Measurements from ENCODE around the gene CALN1.

The CALN1 gene

GRCh38 chr7:72429316-72429715 is 17.2 kb upstream of the CALN1 start:
- no peaks in the 10 kb centered on the region for H3K36me3 Mint-ChIP-seq
- peaks cover 1% of the 10 kb centered on the region for H3K27me3 Mint-ChIP-seq
- H3K4me3 Mint-ChIP-seq = no peak overlapping the region
- no peaks in the 10 kb centered on the region for H3K4me1 Mint-ChIP-seq
- H3K27ac Mint-ChIP-seq = no peak overlapping the region
- no peaks in the 10 kb centered on the region for H3K9me3 Mint-ChIP-seq

- H3K27ac Mint-ChIP-seq = no peak overlapping the region
- no peak overlapping the region for H3K4me3 Mint-ChIP-seq
- no peaks in the 10 kb centered on the region for H3K36me3 Mint-ChIP-seq
- no peaks in the 10 kb centered on the region for H3K27me3 Mint-ChIP-seq
- H3K9me3 Mint-ChIP-seq = no peaks in the 10 kb centered on the region
- H3K4me1 Mint-ChIP-seq = no peaks in the 10 kb centered on the region
These were observed 4.7 kb upstream of the CALN1 start for GRCh38 chr7:72416846-72417245.

GRCh38 chr7:72415586-72415985 is 3.4 kb upstream of the CALN1 start:
- Mint-ChIP-seq H3K27me3 (no peaks in the 10 kb centered on the region), H3K4me1 (no peaks in the 10 kb centered on the region), H3K27ac (no peak overlapping the region), H3K9me3 (no peaks in the 10 kb centered on the region), H3K4me3 (no peak overlapping the region), H3K36me3 (no peaks in the 10 kb centered on the region)

- Mint-ChIP-seq H3K9me3 (no peaks in the 10 kb centered on the region), H3K36me3 (no peaks in the 10 kb centered on the region), H3K27ac (no peak overlapping the region), H3K4me1 (no peaks in the 10 kb centered on the region), H3K4me3 (no peak overlapping the region), H3K27me3 (no peaks in the 10 kb centered on the region)
These were observed 1.7 kb upstream of the CALN1 start for GRCh38 chr7:72413886-72414285.

GRCh38 chr7:72413290-72413689 is 1.2 kb upstream of the CALN1 start:
- H3K36me3 Mint-ChIP-seq = no peaks in the 10 kb centered on the region

GRCh38 chr7:72411419-72411818 is 719 bp downstream of the CALN1 start:
- H3K4me1 Mint-ChIP-seq = no peaks in the 10 kb centered on the region
- H3K9me3 Mint-ChIP-seq = no peaks in the 10 kb centered on the region
- no peaks in the 10 kb centered on the region for H3K36me3 Mint-ChIP-seq
- H3K27me3 Mint-ChIP-seq = peaks cover 3% of the 10 kb centered on the region
- no peak overlapping the region for H3K27ac Mint-ChIP-seq
- H3K4me3 Mint-ChIP-seq = no peak overlapping the region

More at GRCh38 chr7:72413290-72413689, 1.2 kb upstream of the CALN1 start:
- Mint-ChIP-seq H3K27ac (no peak overlapping the region), H3K4me1 (no peaks in the 10 kb centered on the region), H3K4me3 (no peak overlapping the region), H3K27me3 (no peaks in the 10 kb centered on the region), H3K9me3 (no peaks in the 10 kb centered on the region)

GRCh38 chr7:72409638-72410015 is 2.5 kb downstream of the CALN1 start:
- no peaks in the 10 kb centered on the region for H3K4me1 Mint-ChIP-seq
- H3K27me3 Mint-ChIP-seq = peaks cover 3% of the 10 kb centered on the region
- no peak overlapping the region for H3K4me3 Mint-ChIP-seq
- H3K9me3 Mint-ChIP-seq = no peaks in the 10 kb centered on the region
- H3K36me3 Mint-ChIP-seq = no peaks in the 10 kb centered on the region
- no peak overlapping the region for H3K27ac Mint-ChIP-seq

GRCh38 chr7:72408966-72409637 is 3.0 kb downstream of the CALN1 start:
- no peak overlapping the region for H3K27ac Mint-ChIP-seq
- H3K9me3 Mint-ChIP-seq = no peaks in the 10 kb centered on the region
- H3K36me3 Mint-ChIP-seq = no peaks in the 10 kb centered on the region
- H3K4me3 Mint-ChIP-seq = no peak overlapping the region
- no peaks in the 10 kb centered on the region for H3K4me1 Mint-ChIP-seq
- peaks cover 3% of the 10 kb centered on the region for H3K27me3 Mint-ChIP-seq

GRCh38 chr7:72406820-72407403 is 5.2 kb downstream of the CALN1 start:
- peaks cover 8% of the 10 kb centered on the region for H3K27me3 Mint-ChIP-seq
- H3K27ac Mint-ChIP-seq = no peak overlapping the region

GRCh38 chr7:72405871-72406270 is 6.3 kb downstream of the CALN1 start:
- no peaks in the 10 kb centered on the region for H3K4me1 Mint-ChIP-seq
- H3K36me3 Mint-ChIP-seq = no peaks in the 10 kb centered on the region
- H3K4me3 Mint-ChIP-seq = no peak overlapping the region
- no peak overlapping the region for H3K27ac Mint-ChIP-seq
- H3K27me3 Mint-ChIP-seq = peaks cover 8% of the 10 kb centered on the region
- no peaks in the 10 kb centered on the region for H3K9me3 Mint-ChIP-seq

More at GRCh38 chr7:72406820-72407403, 5.2 kb downstream of the CALN1 start:
- Mint-ChIP-seq H3K9me3 (no peaks in the 10 kb centered on the region), H3K4me3 (no peak overlapping the region), H3K36me3 (no peaks in the 10 kb centered on the region), H3K4me1 (no peaks in the 10 kb centered on the region)

GRCh38 chr7:72405418-72405817 is 6.7 kb downstream of the CALN1 start:
- Mint-ChIP-seq H3K4me1 (no peaks in the 10 kb centered on the region), H3K9me3 (no peaks in the 10 kb centered on the region), H3K27me3 (peaks cover 8% of the 10 kb centered on the region), H3K27ac (no peak overlapping the region), H3K4me3 (no peak overlapping the region), H3K36me3 (no peaks in the 10 kb centered on the region)

- H3K27ac Mint-ChIP-seq = no peak overlapping the region
- peaks cover 8% of the 10 kb centered on the region for H3K27me3 Mint-ChIP-seq
- H3K4me1 Mint-ChIP-seq = no peaks in the 10 kb centered on the region
- no peak overlapping the region for H3K4me3 Mint-ChIP-seq
- H3K9me3 Mint-ChIP-seq = peaks cover 6% of the 10 kb centered on the region
- H3K36me3 Mint-ChIP-seq = no peaks in the 10 kb centered on the region
These were observed 7.4 kb downstream of the CALN1 start for GRCh38 chr7:72404743-72405142.

- Mint-ChIP-seq H3K4me3 (no peak overlapping the region), H3K27ac (no peak overlapping the region), H3K27me3 (peaks cover 8% of the 10 kb centered on the region), H3K4me1 (no peaks in the 10 kb centered on the region), H3K9me3 (peaks cover 6% of the 10 kb centered on the region), H3K36me3 (no peaks in the 10 kb centered on the region)
These were observed 8.6 kb downstream of the CALN1 start for GRCh38 chr7:72403458-72404076.

- no peak overlapping the region for H3K27ac Mint-ChIP-seq
- no peaks in the 10 kb centered on the region for H3K4me1 Mint-ChIP-seq
- peaks cover 5% of the 10 kb centered on the region for H3K9me3 Mint-ChIP-seq
- no peaks in the 10 kb centered on the region for H3K36me3 Mint-ChIP-seq
- no peak overlapping the region for H3K4me3 Mint-ChIP-seq
- peaks cover 2% of the 10 kb centered on the region for H3K27me3 Mint-ChIP-seq
These were observed 18.1 kb downstream of the CALN1 start for GRCh38 chr7:72394016-72394415.

- Mint-ChIP-seq H3K9me3 (peaks cover 5% of the 10 kb centered on the region), H3K4me3 (no peak overlapping the region), H3K27ac (no peak overlapping the region), H3K4me1 (no peaks in the 10 kb centered on the region), H3K36me3 (no peaks in the 10 kb centered on the region), H3K27me3 (peaks cover 2% of the 10 kb centered on the region)
These were observed 20.2 kb downstream of the CALN1 start for GRCh38 chr7:72391821-72392377.

- peaks cover 9% of the 10 kb centered on the region for H3K9me3 Mint-ChIP-seq
- H3K4me3 Mint-ChIP-seq = no peak overlapping the region
- H3K27ac Mint-ChIP-seq = no peak overlapping the region
- no peaks in the 10 kb centered on the region for H3K27me3 Mint-ChIP-seq
- no peaks in the 10 kb centered on the region for H3K4me1 Mint-ChIP-seq
- H3K36me3 Mint-ChIP-seq = no peaks in the 10 kb centered on the region
These were observed 26.0 kb downstream of the CALN1 start for GRCh38 chr7:72386118-72386517.

Measured in activated naive CD4-positive, alpha-beta T cell treated with anti-CD3 and anti-CD28 coated beads, Interleukin-2, amount 50 U/mL, for 24 hours (primary cell).